DOHH2 (cell line): ENCODE data around the gene P3R3URF.

Experiments
- H3F3A ChIP-seq: fragments of 200-600 bp; sonication (generic), shearing (Covaris generic); 2 replicates; pipeline ENCODE4 v1.6.0; 2016; ENCODE audit warnings: antibody characterized with exemption, mild to moderate bottlenecking; ENCODE audit not compliant: control insufficient read depth, insufficient read depth
- H3K27ac ChIP-seq: fragments of 200-600 bp; sonication (generic); 2 replicates; pipeline ENCODE4 v1.5.1; 2014; ENCODE audit warnings: low read depth, mild to moderate bottlenecking, low read length, moderate library complexity
- H3K27me3 ChIP-seq: fragments of 200-600 bp; sonication (generic); 2 replicates; pipeline ENCODE4 v1.6.1; 2014; ENCODE audit warnings: mild to moderate bottlenecking, low read length, mixed read lengths; ENCODE audit not compliant: control insufficient read depth
- H3K36me3 ChIP-seq: fragments of 200-600 bp; sonication (generic); 2 replicates; pipeline ENCODE4 v1.6.1; 2014; ENCODE audit warnings: mild to moderate bottlenecking, low read length, moderate library complexity, mixed read lengths; ENCODE audit not compliant: control insufficient read depth
- H3K4me1 ChIP-seq: fragments of 200-600 bp; sonication (generic); 2 replicates; pipeline ENCODE4 v1.6.1; 2014; ENCODE audit warnings: mild to moderate bottlenecking, low read length, mixed read lengths; ENCODE audit not compliant: control insufficient read depth
- H3K4me2 ChIP-seq: fragments of 200-600 bp; sonication (generic); 2 replicates; pipeline ENCODE4 v1.6.0; 2014; ENCODE audit warnings: mild to moderate bottlenecking, low read length, moderate library complexity
- H3K4me3 ChIP-seq: fragments of 200-600 bp; sonication (generic); 2 replicates; pipeline ENCODE4 v1.5.1; 2014; ENCODE audit warnings: mild to moderate bottlenecking, low read length, mixed read lengths
- H3K79me2 ChIP-seq: fragments of 200-600 bp; sonication (generic); 2 replicates; pipeline ENCODE4 v1.6.1; 2014; ENCODE audit warnings: mild to moderate bottlenecking, low read length, mixed read lengths; ENCODE audit not compliant: control insufficient read depth
- H3K9me2 ChIP-seq: fragments of 200-600 bp; sonication (generic); replicated peaks from 2 replicates; pipeline ENCODE4 v1.6.1; 2014; ENCODE audit warnings: mild to moderate bottlenecking, low read length, mixed read lengths; ENCODE audit not compliant: control insufficient read depth
- H3K9me3 ChIP-seq: fragments of 200-600 bp; sonication (generic); 2 replicates; pipeline ENCODE4 v1.6.1; 2014; ENCODE audit warnings: antibody characterized with exemption, low read length, mixed read lengths; ENCODE audit not compliant: control insufficient read depth, insufficient read depth
- H4K20me1 ChIP-seq: fragments of 200-600 bp; sonication (generic); 2 replicates; pipeline ENCODE4 v1.6.0; 2014; ENCODE audit warnings: low read depth, mild to moderate bottlenecking, antibody characterized with exemption, low read length, moderate library complexity; ENCODE audit not compliant: control insufficient read depth, insufficient read depth
- EZH2phosphoT487 ChIP-seq: fragments of 200-600 bp; sonication (generic); IDR thresholded peaks from 2 replicates; pipeline ENCODE4 v1.6.1; 2017; ENCODE audit warnings: borderline replicate concordance, mild to moderate bottlenecking, antibody characterized with exemption, low read length, moderate library complexity, mixed read lengths
- TF ChIP-seq, protein P1 (sequence below): fragments of 200-600 bp; sonication (generic); IDR thresholded peaks from one replicate; pipeline ENCODE4 v1.5.1; 2014; ENCODE audit warnings: antibody characterized with exemption, mild to moderate bottlenecking, low read depth, low read length; ENCODE audit not compliant: poor library complexity, severe bottlenecking

Gene P3R3URF

DNA sequence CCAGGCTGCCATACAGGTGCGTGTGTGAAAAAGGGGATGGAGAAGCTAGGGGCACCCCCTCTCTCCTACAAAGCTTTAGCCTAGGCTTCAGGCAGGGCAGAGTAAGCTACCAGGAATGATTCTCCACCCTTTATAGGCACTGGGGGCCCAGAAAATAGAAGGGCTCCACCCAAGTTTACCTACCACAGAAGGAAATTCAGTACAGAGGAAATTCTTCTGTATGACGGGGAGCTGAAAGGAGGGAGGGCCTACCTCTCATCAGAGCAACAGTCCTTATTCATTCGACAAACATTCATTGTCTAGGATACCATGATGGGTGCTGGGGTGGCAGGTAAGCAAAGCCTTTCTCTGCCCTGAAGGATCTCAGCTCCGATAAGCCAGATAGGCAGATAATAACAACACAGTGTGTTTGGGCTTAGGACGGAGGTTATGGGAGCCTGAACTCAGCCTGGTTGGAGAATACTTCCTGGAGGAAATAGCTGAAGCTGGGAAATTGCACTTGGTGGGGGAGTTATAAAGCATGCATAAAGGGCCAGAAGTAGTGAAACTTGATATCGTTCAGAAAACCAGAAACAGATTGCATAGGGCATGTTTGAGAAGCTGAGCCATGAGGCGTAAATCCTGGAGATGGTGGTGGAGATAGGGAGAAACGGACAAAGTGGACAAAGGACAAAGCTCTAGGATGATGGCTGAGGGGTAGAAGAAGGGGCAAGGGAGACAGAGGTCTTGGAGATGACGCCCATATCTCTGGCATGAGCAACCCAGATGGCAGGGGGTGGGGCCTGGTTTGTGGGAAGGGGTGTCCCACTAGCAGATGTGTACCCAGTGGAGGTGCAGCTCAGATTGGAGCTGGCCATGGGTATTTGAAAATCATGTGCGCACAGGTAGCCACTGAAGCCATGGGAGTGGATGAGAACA lies 5.3 kb upstream of the P3R3URF start:
- peaks cover 6% of the 10 kb centered on the region for H3K4me1 ChIP-seq
- no peaks in the 10 kb centered on the region for H3K27me3 ChIP-seq
- TF ChIP-seq, protein P1, sequence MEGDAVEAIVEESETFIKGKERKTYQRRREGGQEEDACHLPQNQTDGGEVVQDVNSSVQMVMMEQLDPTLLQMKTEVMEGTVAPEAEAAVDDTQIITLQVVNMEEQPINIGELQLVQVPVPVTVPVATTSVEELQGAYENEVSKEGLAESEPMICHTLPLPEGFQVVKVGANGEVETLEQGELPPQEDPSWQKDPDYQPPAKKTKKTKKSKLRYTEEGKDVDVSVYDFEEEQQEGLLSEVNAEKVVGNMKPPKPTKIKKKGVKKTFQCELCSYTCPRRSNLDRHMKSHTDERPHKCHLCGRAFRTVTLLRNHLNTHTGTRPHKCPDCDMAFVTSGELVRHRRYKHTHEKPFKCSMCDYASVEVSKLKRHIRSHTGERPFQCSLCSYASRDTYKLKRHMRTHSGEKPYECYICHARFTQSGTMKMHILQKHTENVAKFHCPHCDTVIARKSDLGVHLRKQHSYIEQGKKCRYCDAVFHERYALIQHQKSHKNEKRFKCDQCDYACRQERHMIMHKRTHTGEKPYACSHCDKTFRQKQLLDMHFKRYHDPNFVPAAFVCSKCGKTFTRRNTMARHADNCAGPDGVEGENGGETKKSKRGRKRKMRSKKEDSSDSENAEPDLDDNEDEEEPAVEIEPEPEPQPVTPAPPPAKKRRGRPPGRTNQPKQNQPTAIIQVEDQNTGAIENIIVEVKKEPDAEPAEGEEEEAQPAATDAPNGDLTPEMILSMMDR = no peak
- no peak for TF ChIP-seq EZH2phosphoT487
- H4K20me1 ChIP-seq = no peaks in the 10 kb centered on the region
- no peaks in the 10 kb centered on the region for H3F3A ChIP-seq
- H3K27ac ChIP-seq = no peak overlapping the region
- H3K9me2 ChIP-seq = no peaks in the 10 kb centered on the region
- H3K4me2 ChIP-seq = no peak overlapping the region
- H3K79me2 ChIP-seq = no peaks in the 10 kb centered on the region
- no peaks in the 10 kb centered on the region for H3K36me3 ChIP-seq
- H3K4me3 ChIP-seq = no peak overlapping the region
- no peaks in the 10 kb centered on the region for H3K9me3 ChIP-seq

DNA sequence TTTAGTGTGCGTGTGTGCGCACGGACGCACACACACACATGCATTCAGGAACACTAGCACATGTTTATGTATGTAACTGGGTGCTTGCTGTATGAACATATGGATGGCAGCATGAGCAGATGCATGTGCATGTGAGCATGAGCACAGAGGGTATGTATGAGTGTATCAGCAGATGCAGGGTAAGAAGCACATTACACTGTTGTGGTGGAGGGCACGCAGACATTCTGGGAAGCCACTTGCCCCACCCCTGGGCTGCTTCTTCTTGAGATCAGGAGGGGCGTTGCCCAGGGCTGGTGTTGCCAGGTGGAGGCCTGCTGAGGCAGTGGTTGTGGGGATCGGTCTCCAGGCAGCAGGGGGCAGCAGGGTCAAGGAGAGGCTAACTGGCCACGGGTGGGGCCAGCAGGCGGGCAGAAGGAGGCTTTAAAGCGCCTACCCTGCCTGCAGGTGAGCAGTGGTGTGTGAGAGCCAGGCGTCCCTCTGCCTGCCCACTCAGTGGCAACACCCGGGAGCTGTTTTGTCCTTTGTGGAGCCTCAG lies 3.9 kb upstream of the P3R3URF start:
- no peaks in the 10 kb centered on the region for H3K36me3 ChIP-seq
- H3K27ac ChIP-seq = no peak overlapping the region
- H3K9me3 ChIP-seq = no peaks in the 10 kb centered on the region
- no peaks in the 10 kb centered on the region for H3K27me3 ChIP-seq
- no peaks in the 10 kb centered on the region for H4K20me1 ChIP-seq
- TF ChIP-seq EZH2phosphoT487 = no peak
- TF ChIP-seq, protein P1 = no peak
- H3K4me3 ChIP-seq = no peak overlapping the region
- no peaks in the 10 kb centered on the region for H3F3A ChIP-seq
- H3K79me2 ChIP-seq = no peaks in the 10 kb centered on the region
- H3K9me2 ChIP-seq = no peaks in the 10 kb centered on the region
- H3K4me2 ChIP-seq = no peak overlapping the region
- peaks cover 6% of the 10 kb centered on the region for H3K4me1 ChIP-seq

DNA sequence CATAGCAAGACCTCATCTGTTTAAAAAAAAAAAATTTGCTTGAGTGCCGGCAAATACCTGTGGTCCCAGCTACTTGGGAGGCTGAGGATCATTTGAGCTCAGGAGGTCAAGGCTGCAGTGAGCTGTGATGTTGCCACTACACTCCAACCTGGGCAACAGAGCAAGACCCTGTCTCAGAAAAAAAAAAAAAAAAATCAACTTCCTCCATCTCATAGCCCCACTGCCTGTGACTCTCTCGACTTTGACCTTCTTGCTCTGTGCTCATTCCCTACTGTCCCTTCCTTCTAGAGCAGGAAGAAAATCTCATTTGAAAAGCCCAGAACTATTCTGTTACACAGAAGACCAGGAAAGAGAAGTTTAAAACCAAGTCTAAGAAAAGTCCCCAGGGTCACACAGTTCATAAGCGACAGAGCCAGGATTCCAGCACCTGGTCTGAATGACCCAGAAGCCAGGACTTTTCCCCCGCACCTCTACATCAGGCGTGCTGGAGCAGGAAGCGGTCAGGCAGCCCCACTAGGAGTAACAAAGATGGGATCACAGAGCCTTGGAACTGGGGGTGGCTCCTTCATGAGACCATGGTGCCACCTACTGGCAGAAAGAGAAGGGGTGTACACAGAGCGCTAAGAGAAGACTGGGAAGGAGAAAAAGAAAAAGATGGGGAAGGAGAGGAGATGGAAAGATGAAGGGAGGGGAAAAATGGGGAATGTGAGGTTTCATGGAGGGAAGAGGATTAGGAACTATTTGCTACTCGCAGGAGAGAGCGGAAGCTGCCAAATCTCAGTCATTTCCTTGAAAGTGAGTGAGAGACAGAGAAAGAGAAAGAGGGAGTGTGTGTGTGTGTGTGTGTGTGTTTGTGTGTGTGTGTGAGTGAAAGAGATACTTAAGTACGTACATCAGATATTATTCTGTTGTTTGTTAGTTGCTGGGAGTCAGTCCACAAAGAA lies 3.1 kb upstream of the P3R3URF start:
- H3K4me1 ChIP-seq = peaks cover 6% of the 10 kb centered on the region
- H3K4me3 ChIP-seq = 0 out of 2 replicates have a peak overlapping the region, but pooled peaks have one; percentile 4
- no peaks in the 10 kb centered on the region for H4K20me1 ChIP-seq
- no peaks in the 10 kb centered on the region for H3F3A ChIP-seq
- H3K36me3 ChIP-seq = no peaks in the 10 kb centered on the region
- H3K27ac ChIP-seq = no peak overlapping the region
- no peaks in the 10 kb centered on the region for H3K9me2 ChIP-seq
- no peaks in the 10 kb centered on the region for H3K27me3 ChIP-seq
- no peaks in the 10 kb centered on the region for H3K79me2 ChIP-seq
- TF ChIP-seq, protein P1 = peak; percentile 94
- TF ChIP-seq EZH2phosphoT487 = no peak
- H3K9me3 ChIP-seq = no peaks in the 10 kb centered on the region
- H3K4me2 ChIP-seq = peak overlapping the region; percentile 30
